Neural cell (in vitro differentiated cells): Measurements from ENCODE around the gene XPNPEP3.

ENCODE experiments used
- EP300 ChIP-seq: fragments of 450-650 bp; conservative IDR thresholded peaks from 2 replicates; pipeline ENCODE4 v1.6.1; 2014; ENCODE audit warnings: antibody characterized with exemption, mild to moderate bottlenecking, moderate library complexity; ENCODE audit not compliant: poor library complexity, severe bottlenecking
- EZH2 ChIP-seq: fragments of 200-600, 300-800 bp; shearing (Covaris generic), sonication (generic); IDR thresholded peaks from 2 replicates; pipeline ENCODE4 v1.6.1; 2014; ENCODE audit warnings: antibody characterized with exemption, low read length, borderline replicate concordance, mild to moderate bottlenecking; ENCODE audit not compliant: insufficient read depth, poor library complexity, severe bottlenecking
- POLR2AphosphoS5 ChIP-seq: IDR thresholded peaks from 2 replicates; pipeline ENCODE4 v1.6.1; 2012
- RAD21 ChIP-seq: fragments of 450-650 bp; conservative IDR thresholded peaks from 2 replicates; pipeline ENCODE4 v1.6.1; 2014; ENCODE audit warnings: antibody characterized with exemption, mild to moderate bottlenecking, moderate library complexity
- SMC3 ChIP-seq: fragments of 450-650 bp; conservative IDR thresholded peaks from 2 replicates; pipeline ENCODE4 v1.6.1; 2014; ENCODE audit warnings: antibody characterized with exemption, mild to moderate bottlenecking, moderate library complexity; ENCODE audit not compliant: poor library complexity
- TAF1 ChIP-seq: IDR thresholded peaks from 2 replicates; pipeline ENCODE4 v1.6.1; 2012; ENCODE audit warnings: low read depth
- TF ChIP-seq, protein P1 (sequence below): fragments of 450-650 bp; IDR thresholded peaks from 2 replicates; pipeline ENCODE4 v1.5.1; 2014; ENCODE audit warnings: antibody characterized with exemption, mild to moderate bottlenecking, moderate library complexity; ENCODE audit not compliant: poor library complexity, severe bottlenecking
- TF ChIP-seq, protein P2 (sequence below): IDR thresholded peaks from 2 replicates; pipeline ENCODE4 v1.6.1; 2012; ENCODE audit warnings: borderline replicate concordance

GRCh38 chr22:40919446-40919845 is 62.5 kb downstream of the XPNPEP3 start:
- TF ChIP-seq EP300 (no peak), TAF1 (no peak), RAD21 (no peak), EZH2 (no peak), POLR2AphosphoS5 (no peak), SMC3 (no peak)
- TF ChIP-seq, protein P1, sequence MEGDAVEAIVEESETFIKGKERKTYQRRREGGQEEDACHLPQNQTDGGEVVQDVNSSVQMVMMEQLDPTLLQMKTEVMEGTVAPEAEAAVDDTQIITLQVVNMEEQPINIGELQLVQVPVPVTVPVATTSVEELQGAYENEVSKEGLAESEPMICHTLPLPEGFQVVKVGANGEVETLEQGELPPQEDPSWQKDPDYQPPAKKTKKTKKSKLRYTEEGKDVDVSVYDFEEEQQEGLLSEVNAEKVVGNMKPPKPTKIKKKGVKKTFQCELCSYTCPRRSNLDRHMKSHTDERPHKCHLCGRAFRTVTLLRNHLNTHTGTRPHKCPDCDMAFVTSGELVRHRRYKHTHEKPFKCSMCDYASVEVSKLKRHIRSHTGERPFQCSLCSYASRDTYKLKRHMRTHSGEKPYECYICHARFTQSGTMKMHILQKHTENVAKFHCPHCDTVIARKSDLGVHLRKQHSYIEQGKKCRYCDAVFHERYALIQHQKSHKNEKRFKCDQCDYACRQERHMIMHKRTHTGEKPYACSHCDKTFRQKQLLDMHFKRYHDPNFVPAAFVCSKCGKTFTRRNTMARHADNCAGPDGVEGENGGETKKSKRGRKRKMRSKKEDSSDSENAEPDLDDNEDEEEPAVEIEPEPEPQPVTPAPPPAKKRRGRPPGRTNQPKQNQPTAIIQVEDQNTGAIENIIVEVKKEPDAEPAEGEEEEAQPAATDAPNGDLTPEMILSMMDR, result no peak
- TF ChIP-seq, protein P2, sequence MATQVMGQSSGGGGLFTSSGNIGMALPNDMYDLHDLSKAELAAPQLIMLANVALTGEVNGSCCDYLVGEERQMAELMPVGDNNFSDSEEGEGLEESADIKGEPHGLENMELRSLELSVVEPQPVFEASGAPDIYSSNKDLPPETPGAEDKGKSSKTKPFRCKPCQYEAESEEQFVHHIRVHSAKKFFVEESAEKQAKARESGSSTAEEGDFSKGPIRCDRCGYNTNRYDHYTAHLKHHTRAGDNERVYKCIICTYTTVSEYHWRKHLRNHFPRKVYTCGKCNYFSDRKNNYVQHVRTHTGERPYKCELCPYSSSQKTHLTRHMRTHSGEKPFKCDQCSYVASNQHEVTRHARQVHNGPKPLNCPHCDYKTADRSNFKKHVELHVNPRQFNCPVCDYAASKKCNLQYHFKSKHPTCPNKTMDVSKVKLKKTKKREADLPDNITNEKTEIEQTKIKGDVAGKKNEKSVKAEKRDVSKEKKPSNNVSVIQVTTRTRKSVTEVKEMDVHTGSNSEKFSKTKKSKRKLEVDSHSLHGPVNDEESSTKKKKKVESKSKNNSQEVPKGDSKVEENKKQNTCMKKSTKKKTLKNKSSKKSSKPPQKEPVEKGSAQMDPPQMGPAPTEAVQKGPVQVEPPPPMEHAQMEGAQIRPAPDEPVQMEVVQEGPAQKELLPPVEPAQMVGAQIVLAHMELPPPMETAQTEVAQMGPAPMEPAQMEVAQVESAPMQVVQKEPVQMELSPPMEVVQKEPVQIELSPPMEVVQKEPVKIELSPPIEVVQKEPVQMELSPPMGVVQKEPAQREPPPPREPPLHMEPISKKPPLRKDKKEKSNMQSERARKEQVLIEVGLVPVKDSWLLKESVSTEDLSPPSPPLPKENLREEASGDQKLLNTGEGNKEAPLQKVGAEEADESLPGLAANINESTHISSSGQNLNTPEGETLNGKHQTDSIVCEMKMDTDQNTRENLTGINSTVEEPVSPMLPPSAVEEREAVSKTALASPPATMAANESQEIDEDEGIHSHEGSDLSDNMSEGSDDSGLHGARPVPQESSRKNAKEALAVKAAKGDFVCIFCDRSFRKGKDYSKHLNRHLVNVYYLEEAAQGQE, result no peak
